Ectodermal cell (in vitro differentiated cells): ENCODE measurements around the gene NTM.

Experiments used
- H3K27ac ChIP-seq: 2 replicates; pipeline ENCODE4 v1.7.0; 2013; ENCODE audit warnings: mild to moderate bottlenecking, low read depth, low read length; ENCODE audit not compliant: insufficient read depth, poor library complexity, severe bottlenecking
- H3K27me3 ChIP-seq: 2 replicates; pipeline ENCODE4 v1.7.0; 2013; ENCODE audit warnings: mild to moderate bottlenecking, low read length; ENCODE audit not compliant: insufficient read depth, control insufficient read depth, poor library complexity, severe bottlenecking
- H3K36me3 ChIP-seq: one replicate; pipeline ENCODE4 v1.7.0; 2013; ENCODE audit warnings: low read length; ENCODE audit not compliant: control insufficient read depth, insufficient read depth
- H3K4me1 ChIP-seq: one replicate; pipeline ENCODE4 v1.7.0; 2013; ENCODE audit warnings: low read length; ENCODE audit not compliant: control insufficient read depth, insufficient read depth
- H3K4me3 ChIP-seq: 2 replicates; pipeline ENCODE4 v1.7.0; 2013; ENCODE audit warnings: low read depth, low read length, control low read depth; ENCODE audit not compliant: insufficient read depth
- H3K9me3 ChIP-seq: 2 replicates; pipeline ENCODE4 v1.7.0; 2013; ENCODE audit warnings: mild to moderate bottlenecking, low read length, moderate library complexity; ENCODE audit not compliant: control insufficient read depth
- WGBS, 2 experiments: methylation state at CpG; one replicate each; pipeline ENCODE4 v1.1.7; 2013; ENCODE audit warnings: missing lambda C conversion rate in 2 of 2; 5-methylcytosine and 5-hydroxymethylcytosine counted together

NTM gene

DNA sequence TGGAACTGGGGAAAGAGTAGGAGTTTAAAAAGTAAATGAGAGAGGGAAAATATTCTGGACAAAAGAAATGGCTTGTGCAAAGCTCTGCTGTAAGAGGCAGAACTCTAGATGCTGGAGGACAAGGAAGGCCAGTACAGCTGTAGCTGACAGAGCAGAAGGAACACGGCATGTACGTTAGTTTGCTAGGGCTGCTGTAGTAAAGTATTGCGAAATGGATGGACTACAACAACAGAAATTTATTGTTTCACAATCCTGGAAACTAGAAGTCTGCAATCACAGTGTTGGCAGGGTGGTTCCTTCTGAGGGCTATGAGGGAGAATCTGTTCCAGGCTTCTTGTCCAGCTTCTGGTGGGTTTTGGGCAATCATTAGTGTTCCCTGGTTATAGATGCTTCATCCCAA is 454.4 kb downstream of the NTM start:
- no peak overlapping the region for H3K4me3 ChIP-seq
- H3K4me1 ChIP-seq: peaks cover 14% of the 10 kb centered on the region
- no peaks in the 10 kb centered on the region for H3K9me3 ChIP-seq
- H3K27me3 ChIP-seq: no peaks in the 10 kb centered on the region
- no peak overlapping the region for H3K27ac ChIP-seq
- 95 to 97% methylated on average over 3 of the region's 3 CpGs for WGBS, 2 experiments
- H3K36me3 ChIP-seq: no peaks in the 10 kb centered on the region

GRCh38 chr11:131827430-131827829 is 457.0 kb downstream of the NTM start:
- Histone ChIP-seq H3K36me3 (no peaks in the 10 kb centered on the region), H3K4me3 (no peak overlapping the region), H3K9me3 (no peaks in the 10 kb centered on the region), H3K4me1 (peaks cover 6% of the 10 kb centered on the region), H3K27me3 (no peaks in the 10 kb centered on the region), H3K27ac (no peak overlapping the region)
- 71 to 95% methylated on average over 1 of the region's 1 CpG for WGBS, 2 experiments

- 93 to 100% methylated on average over 1 of the region's 1 CpG for WGBS, 2 experiments
- Histone ChIP-seq H3K9me3 (no peaks in the 10 kb centered on the region), H3K4me1 (no peaks in the 10 kb centered on the region), H3K36me3 (no peaks in the 10 kb centered on the region), H3K4me3 (no peak overlapping the region), H3K27ac (no peak overlapping the region), H3K27me3 (no peaks in the 10 kb centered on the region)
Observed at GRCh38 chr11:131829725-131830124, 459.3 kb downstream of the NTM start.

- H3K27me3 ChIP-seq: no peaks in the 10 kb centered on the region
- WGBS, 2 experiments: 96 to 97% methylated on average over 4 of the region's 4 CpGs
Observed at GRCh38 chr11:131832079-131832478, 461.7 kb downstream of the NTM start.

DNA sequence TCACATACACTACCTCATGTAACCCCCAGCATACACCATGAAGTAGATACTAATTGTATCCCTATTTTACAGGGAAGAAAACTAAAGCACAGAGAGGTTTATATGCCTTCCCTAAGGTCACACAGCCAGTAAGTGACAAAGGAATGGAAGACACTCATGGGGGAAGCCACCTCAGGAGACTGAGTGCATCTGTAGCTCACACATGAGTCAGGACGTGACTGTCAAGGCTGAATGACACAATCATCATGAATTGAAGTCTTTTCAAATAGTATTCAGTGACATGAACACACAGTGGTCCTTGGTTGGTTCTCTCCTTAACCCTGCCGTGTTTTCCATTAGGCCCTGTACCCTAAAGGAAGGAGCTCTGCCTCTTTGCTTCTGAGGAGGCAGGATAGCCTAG is 463.0 kb downstream of the NTM start:
- H3K27me3 ChIP-seq: no peaks in the 10 kb centered on the region

More at GRCh38 chr11:131832079-131832478, 461.7 kb downstream of the NTM start:
- H3K4me3 ChIP-seq: no peak overlapping the region
- no peak overlapping the region for H3K27ac ChIP-seq
- H3K36me3 ChIP-seq: no peaks in the 10 kb centered on the region
- H3K9me3 ChIP-seq: no peaks in the 10 kb centered on the region
- no peaks in the 10 kb centered on the region for H3K4me1 ChIP-seq

GRCh38 chr11:131837562-131837961 is 467.1 kb downstream of the NTM start:
- no peaks in the 10 kb centered on the region for H3K36me3 ChIP-seq
- no peaks in the 10 kb centered on the region for H3K9me3 ChIP-seq
- 94 to 95% methylated on average over 13 of the region's 14 CpGs for WGBS, 2 experiments
- H3K4me3 ChIP-seq: no peak overlapping the region
- H3K4me1 ChIP-seq: no peaks in the 10 kb centered on the region
- H3K27ac ChIP-seq: no peak overlapping the region
- no peaks in the 10 kb centered on the region for H3K27me3 ChIP-seq

More for the DNA sequence above, 463.0 kb downstream of the NTM start:
- Histone ChIP-seq H3K36me3 (no peaks in the 10 kb centered on the region), H3K27ac (no peak overlapping the region), H3K4me1 (no peaks in the 10 kb centered on the region), H3K4me3 (no peak overlapping the region), H3K9me3 (no peaks in the 10 kb centered on the region)
- WGBS, 2 experiments: 94 to 95% methylated on average over 2 of the region's 2 CpGs

DNA sequence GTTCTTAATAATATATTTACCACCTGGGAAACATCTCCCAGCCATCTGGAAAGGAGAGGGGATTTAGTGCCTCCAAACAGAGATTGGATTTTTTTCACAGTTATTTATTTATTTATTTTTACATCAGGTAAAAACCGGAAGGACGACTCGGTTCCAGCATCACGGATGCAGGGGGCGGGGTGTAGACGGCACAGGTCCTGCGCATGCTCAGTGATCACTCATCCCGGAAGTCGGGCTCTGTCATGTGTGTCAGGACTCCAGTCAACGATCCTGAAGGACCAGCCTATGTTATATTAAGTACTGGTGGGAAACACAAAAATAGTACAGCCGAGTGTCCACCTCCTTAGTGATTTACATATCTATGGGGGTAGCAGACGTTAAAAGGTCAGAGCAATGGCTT is 467.6 kb downstream of the NTM start:
- Histone ChIP-seq H3K4me1 (no peaks in the 10 kb centered on the region), H3K27ac (no peak overlapping the region), H3K27me3 (no peaks in the 10 kb centered on the region), H3K36me3 (no peaks in the 10 kb centered on the region), H3K9me3 (no peaks in the 10 kb centered on the region), H3K4me3 (no peak overlapping the region)
- WGBS, 2 experiments: 95 to 96% methylated on average over 12 of the region's 12 CpGs

GRCh38 chr11:131839326-131839725 is 468.9 kb downstream of the NTM start:
- H3K36me3 ChIP-seq: no peaks in the 10 kb centered on the region
- no peaks in the 10 kb centered on the region for H3K27me3 ChIP-seq
- H3K4me1 ChIP-seq: no peaks in the 10 kb centered on the region
- 92 to 97% methylated on average over 2 of the region's 2 CpGs for WGBS, 2 experiments
- no peaks in the 10 kb centered on the region for H3K9me3 ChIP-seq
- no peak overlapping the region for H3K4me3 ChIP-seq
- no peak overlapping the region for H3K27ac ChIP-seq

- no peak overlapping the region for H3K4me3 ChIP-seq
- no peaks in the 10 kb centered on the region for H3K27me3 ChIP-seq
- WGBS, 2 experiments: 94 to 98% methylated on average over 3 of the region's 3 CpGs
- H3K27ac ChIP-seq: no peak overlapping the region
- H3K4me1 ChIP-seq: peaks cover 5% of the 10 kb centered on the region
- H3K9me3 ChIP-seq: no peaks in the 10 kb centered on the region
- H3K36me3 ChIP-seq: no peaks in the 10 kb centered on the region
Observed at GRCh38 chr11:131840545-131840944, 470.1 kb downstream of the NTM start.

DNA sequence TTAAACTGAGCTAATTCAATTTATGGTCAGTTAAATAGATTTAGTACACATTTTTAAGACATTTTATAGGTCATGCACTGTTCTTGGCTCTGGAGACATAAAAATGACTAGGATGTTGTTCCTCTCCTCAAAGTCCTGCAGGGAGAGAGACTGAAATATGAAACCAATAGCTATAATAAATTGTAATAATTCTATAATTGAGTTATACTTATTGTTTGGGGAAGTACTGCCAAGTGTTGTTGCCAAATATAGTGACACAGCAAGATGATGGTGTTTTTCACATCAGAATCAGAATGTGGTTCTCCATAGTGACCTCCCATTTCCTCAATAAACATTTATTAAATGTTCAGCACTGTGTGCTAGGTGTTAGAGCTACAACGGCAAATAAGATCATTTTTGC is 470.6 kb downstream of the NTM start:
- H3K36me3 ChIP-seq: no peaks in the 10 kb centered on the region
- no peaks in the 10 kb centered on the region for H3K27me3 ChIP-seq
- H3K4me1 ChIP-seq: peaks cover 5% of the 10 kb centered on the region
- H3K9me3 ChIP-seq: no peaks in the 10 kb centered on the region
- H3K4me3 ChIP-seq: no peak overlapping the region
- WGBS, 2 experiments: 94 to 100% methylated on average over 1 of the region's 1 CpG
- H3K27ac ChIP-seq: no peak overlapping the region
